CD4-positive, alpha-beta T cell treated with Interleukin-12 subunit alpha and Interleukin-12 subunit beta, for 1 hour (primary cell): ENCODE results near the gene YWHAH.

Experiments
- DNase-seq: peaks from one replicate; pipeline ENCODE4 v3.0.0-alpha.2; 2020

YWHAH gene

GRCh38 chr22:31943978-31944699 lies at the start of gene YWHAH:
Gene YWHAH (plus strand): TSS chr22:31944535. CDS start chr22:31944734, 199 bp downstream.
- peak; percentile 93 for DNase-seq

- no peak for DNase-seq
Measured at GRCh38 chr22:31895411-31896123, 48.8 kb upstream of the YWHAH start.

- no peak for DNase-seq
Measured at GRCh38 chr22:31896472-31896871, 47.9 kb upstream of the YWHAH start.

- no peak for DNase-seq
Measured at GRCh38 chr22:31897842-31898805, 46.2 kb upstream of the YWHAH start.

- DNase-seq, result no peak
Measured at GRCh38 chr22:31898926-31899325, 45.4 kb upstream of the YWHAH start.

- no peak for DNase-seq
Measured at GRCh38 chr22:31899669-31900068, 44.7 kb upstream of the YWHAH start.

- DNase-seq, result no peak
Measured at GRCh38 chr22:31901388-31902137, 42.8 kb upstream of the YWHAH start.

GRCh38 chr22:31904651-31905050 lies 39.7 kb upstream of the YWHAH start:
- DNase-seq, result no peak

- DNase-seq, result no peak
Measured at GRCh38 chr22:31905356-31905755, 39.0 kb upstream of the YWHAH start.

- DNase-seq, result no peak
Measured at GRCh38 chr22:31906086-31906485, 38.2 kb upstream of the YWHAH start.

GRCh38 chr22:31906569-31906968 lies 37.8 kb upstream of the YWHAH start:
- no peak for DNase-seq

- no peak for DNase-seq
Measured at GRCh38 chr22:31909977-31910376, 34.4 kb upstream of the YWHAH start.

GRCh38 chr22:31911565-31912406 lies 32.5 kb upstream of the YWHAH start:
- DNase-seq, result no peak

GRCh38 chr22:31912407-31912743 lies 32.0 kb upstream of the YWHAH start:
- DNase-seq, result no peak

- DNase-seq, result no peak
Measured at GRCh38 chr22:31915586-31915985, 28.7 kb upstream of the YWHAH start.

GRCh38 chr22:31917227-31917921 lies 27.0 kb upstream of the YWHAH start:
- DNase-seq, result peak; percentile 10

- no peak for DNase-seq
Measured at GRCh38 chr22:31919730-31920129, 24.6 kb upstream of the YWHAH start.

- DNase-seq, result no peak
Measured at GRCh38 chr22:31920306-31920705, 24.0 kb upstream of the YWHAH start.

- DNase-seq, result no peak
Measured at GRCh38 chr22:31921106-31921505, 23.2 kb upstream of the YWHAH start.

- no peak for DNase-seq
Measured at GRCh38 chr22:31922534-31922933, 21.8 kb upstream of the YWHAH start.

- no peak for DNase-seq
Measured at GRCh38 chr22:31923136-31923535, 21.2 kb upstream of the YWHAH start.
